Measurements from ENCODE around the gene PPIG. TPM values are rescaled to one million over a fixed set of nuclear protein-coding genes. Genes with fewer than 3 reads are reported as not detected.
"Not testable (repeated sequence)": the region's sequence is repeated elsewhere in the genome, so short reads cannot be mapped to it uniquely, and the experiment has no call there.

PPIG gene
- total RNA-seq, 3 donors from 2014 or later (not counting 1 experiment from before 2014, with no cell fraction given), result 42.2 to 58.3 (median 56.1) TPM

DNA sequence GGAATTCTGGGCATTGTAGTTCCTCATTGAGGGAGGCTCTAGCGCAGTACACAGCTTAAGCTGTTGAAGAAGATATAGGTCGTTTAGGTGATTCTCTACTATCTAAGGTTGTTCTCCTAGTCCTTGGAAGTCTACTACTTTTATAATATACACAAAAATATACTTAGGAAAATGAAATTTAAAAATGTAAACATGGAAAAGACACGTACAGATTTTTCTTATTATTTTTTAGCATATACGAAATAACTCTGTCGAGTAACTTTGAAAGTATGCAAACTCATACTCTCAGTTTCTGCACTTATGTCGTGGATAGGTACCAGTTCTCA lies 10.2 kb upstream of the PPIG start:
- H3K4me1 Mint-ChIP-seq, result peaks cover 12 to 13% of the 10 kb centered on the region in 2 donors
- Histone ChIP-seq H3K36me3 (ENCODE audit: control insufficient read depth, insufficient read depth, low read length) (no peaks in the 10 kb centered on the region), H3K27ac (ENCODE audit: low read length) (no peak overlapping the region), H3K27me3 (ENCODE audit: control insufficient read depth, insufficient read depth, low read length) (no peaks in the 10 kb centered on the region), H3K9me3 (ENCODE audit: control insufficient read depth, insufficient read depth, low read length) (no peaks in the 10 kb centered on the region), H3K4me1 (ENCODE audit: control insufficient read depth, insufficient read depth, low read length) (peaks cover 5% of the 10 kb centered on the region), H3K4me3 (ENCODE audit: low read length) (peak overlapping the region; percentile 89)
- intact Hi-C loops (cut with micrococcal nuclease), result loop anchor here (1.0 kb wide), 1 partner anchor 10 kb away; the partner anchor contains the start of gene PPIG
- H3K36me3 Mint-ChIP-seq, result no peaks in the 10 kb centered on the region
- H3K27ac Mint-ChIP-seq, result peak overlapping the region; percentile 91 to 93
- ATAC-seq, result no peak
- DNase-seq, result no peak
- TF ChIP-seq, protein P1, sequence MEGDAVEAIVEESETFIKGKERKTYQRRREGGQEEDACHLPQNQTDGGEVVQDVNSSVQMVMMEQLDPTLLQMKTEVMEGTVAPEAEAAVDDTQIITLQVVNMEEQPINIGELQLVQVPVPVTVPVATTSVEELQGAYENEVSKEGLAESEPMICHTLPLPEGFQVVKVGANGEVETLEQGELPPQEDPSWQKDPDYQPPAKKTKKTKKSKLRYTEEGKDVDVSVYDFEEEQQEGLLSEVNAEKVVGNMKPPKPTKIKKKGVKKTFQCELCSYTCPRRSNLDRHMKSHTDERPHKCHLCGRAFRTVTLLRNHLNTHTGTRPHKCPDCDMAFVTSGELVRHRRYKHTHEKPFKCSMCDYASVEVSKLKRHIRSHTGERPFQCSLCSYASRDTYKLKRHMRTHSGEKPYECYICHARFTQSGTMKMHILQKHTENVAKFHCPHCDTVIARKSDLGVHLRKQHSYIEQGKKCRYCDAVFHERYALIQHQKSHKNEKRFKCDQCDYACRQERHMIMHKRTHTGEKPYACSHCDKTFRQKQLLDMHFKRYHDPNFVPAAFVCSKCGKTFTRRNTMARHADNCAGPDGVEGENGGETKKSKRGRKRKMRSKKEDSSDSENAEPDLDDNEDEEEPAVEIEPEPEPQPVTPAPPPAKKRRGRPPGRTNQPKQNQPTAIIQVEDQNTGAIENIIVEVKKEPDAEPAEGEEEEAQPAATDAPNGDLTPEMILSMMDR (IDR thresholded peaks at IDR 0.05), result no peak
- peaks cover 4 to 6% of the 10 kb centered on the region in 2 donors for H3K27me3 Mint-ChIP-seq (ENCODE audit: low read depth in 2 of 2)
- WGBS (ENCODE audit: insufficient coverage), result 44% methylated on average over 4 of the region's 6 CpGs
- H3K4me3 Mint-ChIP-seq, result peak overlapping the region; percentile 98
- H3K9me3 Mint-ChIP-seq, result no peaks in the 10 kb centered on the region

DNA sequence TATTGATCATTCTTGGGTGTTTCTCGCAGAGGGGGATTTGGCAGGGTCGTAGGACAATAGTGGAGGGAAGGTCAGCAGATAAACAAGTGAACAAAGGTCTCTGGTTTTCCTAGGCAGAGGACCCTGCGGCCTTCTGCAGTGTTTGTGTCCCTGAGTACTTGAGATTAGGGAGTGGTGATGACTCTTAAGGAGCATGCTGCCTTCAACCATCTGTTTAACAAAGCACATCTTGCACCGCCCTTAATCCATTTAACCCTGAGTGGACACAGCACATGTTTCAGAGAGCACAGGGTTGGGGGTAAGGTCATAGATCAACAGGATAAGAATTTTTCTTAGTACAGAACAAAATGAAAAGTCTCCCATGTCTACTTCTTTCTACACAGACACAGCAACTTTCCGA lies 9.6 kb upstream of the PPIG start:
- 100% methylated on average over 1 of the region's 5 CpGs for WGBS (ENCODE audit: insufficient coverage)
- H3K4me3 ChIP-seq (ENCODE audit: low read length); H3K27ac Mint-ChIP-seq; H3K36me3 Mint-ChIP-seq; DNase-seq; intact Hi-C loops (cut with micrococcal nuclease); H3K27ac ChIP-seq (ENCODE audit: low read length); H3K36me3 ChIP-seq (ENCODE audit: control insufficient read depth, insufficient read depth, low read length); H3K4me3 Mint-ChIP-seq; ATAC-seq; H3K4me1 ChIP-seq (ENCODE audit: control insufficient read depth, insufficient read depth, low read length); H3K9me3 ChIP-seq (ENCODE audit: control insufficient read depth, insufficient read depth, low read length); H3K27me3 ChIP-seq (ENCODE audit: control insufficient read depth, insufficient read depth, low read length); H3K9me3 Mint-ChIP-seq; H3K27me3 Mint-ChIP-seq (ENCODE audit: low read depth in 2 of 2): not testable (repeated sequence)
- H3K4me1 Mint-ChIP-seq, result peaks cover 12 to 13% of the 10 kb centered on the region in 2 donors

DNA sequence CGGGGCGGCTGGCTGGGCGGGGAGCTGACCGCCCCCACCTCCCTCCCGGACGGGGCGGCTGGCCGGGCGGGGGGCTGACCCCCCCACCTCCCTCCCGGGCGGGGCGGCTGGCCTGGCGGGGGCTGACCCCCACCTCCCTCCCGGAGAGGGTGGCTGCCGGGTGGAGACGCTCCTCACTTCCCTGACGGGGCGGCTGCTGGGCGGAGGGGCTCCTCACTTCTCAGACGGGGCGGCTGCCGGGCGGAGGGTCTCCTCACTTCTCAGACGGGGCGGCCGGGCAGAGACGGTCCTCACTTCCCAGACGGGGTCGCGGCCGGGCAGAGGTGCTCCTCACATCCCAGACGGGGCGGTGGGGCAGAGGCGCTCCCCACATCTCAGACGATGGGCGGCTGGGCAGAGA lies 8.9 kb upstream of the PPIG start:
- DNase-seq; H3K27me3 ChIP-seq (ENCODE audit: control insufficient read depth, insufficient read depth, low read length); H3K4me1 ChIP-seq (ENCODE audit: control insufficient read depth, insufficient read depth, low read length); ATAC-seq; H3K4me3 ChIP-seq (ENCODE audit: low read length); H3K36me3 ChIP-seq (ENCODE audit: control insufficient read depth, insufficient read depth, low read length); intact Hi-C loops (cut with micrococcal nuclease); H3K9me3 ChIP-seq (ENCODE audit: control insufficient read depth, insufficient read depth, low read length); H3K27ac Mint-ChIP-seq; H3K27me3 Mint-ChIP-seq (ENCODE audit: low read depth in 2 of 2); H3K4me3 Mint-ChIP-seq; H3K36me3 Mint-ChIP-seq; H3K9me3 Mint-ChIP-seq; H3K27ac ChIP-seq (ENCODE audit: low read length): not testable (repeated sequence)
- H3K4me1 Mint-ChIP-seq, result peaks cover 12 to 13% of the 10 kb centered on the region in 2 donors
- 96% methylated on average over 27 of the region's 36 CpGs for WGBS (ENCODE audit: insufficient coverage)

DNA sequence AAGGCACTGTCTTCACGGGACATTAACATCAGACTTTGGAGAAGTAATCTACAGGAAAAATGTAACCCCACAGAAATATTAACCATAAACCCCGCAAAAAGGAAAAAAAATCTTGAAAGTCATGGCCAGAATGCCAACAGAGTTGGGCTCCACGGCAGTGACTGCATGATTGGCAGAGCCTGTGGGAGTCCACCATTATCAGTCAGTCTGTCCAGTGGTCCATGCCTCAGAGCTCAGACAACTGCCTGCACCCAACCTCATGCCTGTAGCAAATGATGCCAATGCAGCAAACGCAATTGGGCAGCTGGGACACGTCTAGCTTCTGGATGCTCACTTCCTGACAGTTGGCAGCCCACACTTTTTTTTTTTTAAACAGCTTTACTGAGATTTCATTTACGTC lies 5.1 kb upstream of the PPIG start:
- intact Hi-C loops (cut with micrococcal nuclease), result no loop called here
- TF ChIP-seq, protein P1 (IDR thresholded peaks at IDR 0.05), result no peak
- H3K36me3 ChIP-seq (ENCODE audit: control insufficient read depth, insufficient read depth, low read length), result no peaks in the 10 kb centered on the region
- H3K4me1 Mint-ChIP-seq, result peaks cover 3 to 4% of the 10 kb centered on the region in 2 donors
- H3K27ac ChIP-seq (ENCODE audit: low read length), result no peak overlapping the region
- H3K27me3 ChIP-seq (ENCODE audit: control insufficient read depth, insufficient read depth, low read length), result no peaks in the 10 kb centered on the region
- peaks cover 4 to 8% of the 10 kb centered on the region in 2 donors for H3K27me3 Mint-ChIP-seq (ENCODE audit: low read depth in 2 of 2)
- H3K4me3 ChIP-seq (ENCODE audit: low read length), result no peak overlapping the region
- H3K4me1 ChIP-seq (ENCODE audit: control insufficient read depth, insufficient read depth, low read length), result no peaks in the 10 kb centered on the region
- ATAC-seq (no peak), DNase-seq (no peak)
- peaks cover 0 to under 1% of the 10 kb centered on the region in 2 donors for H3K9me3 Mint-ChIP-seq
- WGBS (ENCODE audit: insufficient coverage), result 70% methylated on average over 6 of the region's 6 CpGs
- H3K4me3 Mint-ChIP-seq, result no peak overlapping the region
- H3K9me3 ChIP-seq (ENCODE audit: control insufficient read depth, insufficient read depth, low read length), result no peaks in the 10 kb centered on the region
- H3K27ac Mint-ChIP-seq, result no peak overlapping the region
- no peaks in the 10 kb centered on the region for H3K36me3 Mint-ChIP-seq

DNA sequence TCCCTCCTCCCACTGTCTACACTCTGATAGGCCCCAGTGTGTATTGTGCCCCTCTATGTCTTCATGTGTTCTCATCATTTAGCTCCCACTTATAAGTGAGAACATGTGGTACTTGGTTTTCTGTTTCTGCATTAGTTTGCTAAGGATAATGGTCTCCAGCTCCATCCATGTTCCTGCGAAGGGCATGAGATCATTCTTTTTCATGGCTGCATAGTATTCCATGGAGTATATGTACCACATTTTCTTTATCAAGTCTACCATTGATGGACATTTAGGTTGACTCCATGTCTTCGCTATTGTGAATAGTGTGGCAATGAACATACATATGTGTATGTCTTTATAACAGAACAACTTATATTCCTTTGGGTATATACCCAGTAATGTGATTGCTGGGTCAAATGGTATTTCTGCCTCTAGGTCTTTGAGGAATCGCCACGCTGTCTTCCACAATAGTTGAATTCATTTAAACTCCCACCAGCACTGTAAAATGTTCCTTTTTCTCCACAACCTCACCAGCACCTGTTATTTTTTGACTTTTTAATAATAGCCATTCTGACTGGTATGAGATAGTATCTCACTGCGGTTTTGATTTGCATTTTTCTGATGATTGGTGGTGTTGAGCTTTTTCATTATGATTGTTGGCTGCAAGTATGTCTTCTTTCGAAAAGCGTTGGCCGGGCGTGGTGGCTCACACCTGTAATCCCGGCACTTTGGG lies 1.4 kb upstream of the PPIG start:
- not testable (repeated sequence) for H3K4me3 ChIP-seq (ENCODE audit: low read length); ATAC-seq; DNase-seq; H3K4me1 ChIP-seq (ENCODE audit: control insufficient read depth, insufficient read depth, low read length); H3K4me3 Mint-ChIP-seq; H3K9me3 Mint-ChIP-seq; H3K36me3 ChIP-seq (ENCODE audit: control insufficient read depth, insufficient read depth, low read length); H3K9me3 ChIP-seq (ENCODE audit: control insufficient read depth, insufficient read depth, low read length); H3K27me3 Mint-ChIP-seq (ENCODE audit: low read depth in 2 of 2); H3K36me3 Mint-ChIP-seq; H3K27ac ChIP-seq (ENCODE audit: low read length); H3K27me3 ChIP-seq (ENCODE audit: control insufficient read depth, insufficient read depth, low read length)
- H3K4me1 Mint-ChIP-seq, result peaks cover 27% of the 10 kb centered on the region in 2 donors
- H3K27ac Mint-ChIP-seq, result peak overlapping the region in 1 of 2 donors; percentile 99
- WGBS (ENCODE audit: insufficient coverage), result 91% methylated on average over 9 of the region's 10 CpGs
- intact Hi-C loops (cut with micrococcal nuclease), result loop anchor here (5.0 to 10.0 kb wide), 2 partner anchors 242 to 1345 kb away; partner anchors contain the start of genes GORASP2, METTL5 and UBR3
